HCT116 (cell line): Measurements from ENCODE around the gene NEB. TPM values are rescaled to one million over a fixed set of nuclear protein-coding genes. Genes with fewer than 3 reads are reported as not detected.
A peak's percentile ranks its signal among the peaks of the same experiment; 100 is the strongest.

ENCODE experiments used
- ATAC-seq: fragments of 200-7000 bp; cut with Tn5 transposase; 2 replicates; pipeline ENCODE4 v1.9.1; 2020; ENCODE audit warnings: mild to moderate bottlenecking, moderate library complexity
- BruUV-seq: library from RNA; stranded (reverse); fragments of 400-500 nt; replicated peaks from 2 replicates; lab custom pipeline; 2021; lab: Mats Ljungman, UMichigan
- CTCF ChIA-PET: fragments of 300-600 bp; sonication (Branson Sonifier 250); formaldehyde crosslinking; loops from one replicate; lab custom pipeline; 2021; ENCODE audit warnings: antibody characterized with exemption; lab: Charles Lee
- POLR2A ChIA-PET: fragments of 300-600, 350-600 bp; sonication (Branson Sonifier 250); formaldehyde crosslinking; loops from one replicate; lab custom pipeline; 2021; ENCODE audit warnings: antibody characterized with exemption; lab: Charles Lee
- RAD21 ChIA-PET, 2 experiments: fragments of 300-600 bp; sonication (Branson Sonifier 250); formaldehyde crosslinking; loops; one replicate each; lab custom pipeline; 2023; ENCODE audit warnings: low total read pairs in 2 of 2; ENCODE audit not compliant: uncharacterized antibody in 2 of 2, unreplicated experiment in 2 of 2, low non-redundant PET in 1 of 2; lab: Charles Lee
- DNase-seq: peaks from one replicate; pipeline ENCODE4 v3.0.0-alpha.2; 2010; ENCODE audit warnings: low read depth, low spot score
- H2AFZ ChIP-seq: fragments of 200-600 bp; shearing (Covaris generic), sonication (generic); 2 replicates; pipeline ENCODE4 v1.6.1; 2017; ENCODE audit warnings: low read depth, mixed run types, mixed read lengths, antibody characterized with exemption, low read length; ENCODE audit not compliant: poor library complexity, severe bottlenecking
- H3K27ac ChIP-seq: 2 replicates; pipeline ENCODE4 v1.5.1; 2012; ENCODE audit warnings: low read depth, low read length
- H3K27me3 ChIP-seq: fragments of 200-600 bp; sonication (generic); 2 replicates; pipeline ENCODE4 v1.6.1; 2016; ENCODE audit warnings: mixed run types, low read length, mixed read lengths; ENCODE audit not compliant: insufficient read depth
- H3K36me3 ChIP-seq, 2 experiments: fragments of 200-500 bp in 1 of 2; fragments of 200-600 bp in 1 of 2; sonication (Bioruptor generic) in 1 of 2; sonication (generic) in 1 of 2; 2 replicates each; pipeline versions ENCODE4 v1.5.1 to v1.6.1; 2014 to 2016; ENCODE audit warnings: low read length in 2 of 2, inconsistent platforms in 1 of 2, mixed read lengths in 1 of 2, mixed run types in 1 of 2; ENCODE audit not compliant: insufficient read depth in 2 of 2, control insufficient read depth in 1 of 2
- H3K4me1 ChIP-seq, 2 experiments: fragments of 200-600 bp in 1 of 2; sonication (generic) in 1 of 2; 2 replicates each; pipeline versions ENCODE4 v1.5.1 to v1.6.1; 2012 to 2017; ENCODE audit warnings: low read length in 2 of 2, inconsistent platforms in 1 of 2, mild to moderate bottlenecking in 1 of 2, mixed read lengths in 1 of 2, mixed run types in 1 of 2, moderate library complexity in 1 of 2; ENCODE audit not compliant: insufficient read depth in 2 of 2, control insufficient read depth in 1 of 2
- H3K4me2 ChIP-seq: fragments of 200-600 bp; sonication (generic); 2 replicates; pipeline ENCODE4 v1.6.1; 2017; ENCODE audit warnings: mixed run types, low read length, mixed read lengths
- H3K4me3 ChIP-seq, 2 experiments: fragments of 200-600 bp in 1 of 2; sonication (generic) in 1 of 2; replicated peaks in 1 of 2; 2 replicates each; pipeline ENCODE4 v1.5.1; 2011 to 2016; ENCODE audit warnings: low read length in 2 of 2, control low read depth in 1 of 2, low read depth in 1 of 2, mild to moderate bottlenecking in 1 of 2, mixed read lengths in 1 of 2, mixed run types in 1 of 2
- H3K79me2 ChIP-seq: fragments of 200-600 bp; sonication (generic); 2 replicates; pipeline ENCODE4 v1.6.1; 2017; ENCODE audit warnings: mild to moderate bottlenecking, mixed run types, low read length, moderate library complexity, mixed read lengths; ENCODE audit not compliant: insufficient read depth
- H3K9ac ChIP-seq: fragments of 200-600 bp; sonication (generic); 2 replicates; pipeline ENCODE4 v1.6.1; 2016; ENCODE audit warnings: low read length, mixed read lengths
- H3K9me2 ChIP-seq: fragments of 200-600 bp; sonication (generic), shearing (Covaris generic); 2 replicates; pipeline ENCODE4 v1.6.1; 2017; ENCODE audit warnings: mixed run types, mild to moderate bottlenecking, moderate library complexity; ENCODE audit not compliant: insufficient read depth
- H3K9me3 ChIP-seq, 2 experiments: fragments of 200-500 bp in 1 of 2; fragments of 200-600 bp in 1 of 2; sonication (Bioruptor generic) in 1 of 2; sonication (generic) in 1 of 2; 2 replicates each; pipeline ENCODE4 v1.6.1; 2014 to 2017; ENCODE audit warnings: low read length in 2 of 2, mixed read lengths in 2 of 2, inconsistent platforms in 1 of 2, low read depth in 1 of 2, mild to moderate bottlenecking in 1 of 2, mixed run types in 1 of 2, moderate library complexity in 1 of 2; ENCODE audit not compliant: control insufficient read depth in 1 of 2, insufficient read depth in 1 of 2
- H4K20me1 ChIP-seq: fragments of 200-600 bp; sonication (generic), shearing (Covaris generic); 2 replicates; pipeline ENCODE4 v1.6.1; 2017; ENCODE audit warnings: mixed run types, mild to moderate bottlenecking, moderate library complexity; ENCODE audit not compliant: insufficient read depth
- CEBPB ChIP-seq: IDR thresholded peaks from 2 replicates; pipeline ENCODE4 v1.6.1; 2012; ENCODE audit warnings: low read depth
- ZFX ChIP-seq: fragments of 450-650 bp; IDR thresholded peaks from 2 replicates; pipeline ENCODE4 v1.6.1; 2017
- intact Hi-C: fragments of 100-400 bp; cut with micrococcal nuclease; formaldehyde crosslinking; loops from 2 replicates; pipeline ENCODE4 v1.10.0; 2022
- total RNA-seq: library from RNA; stranded (reverse); gene quantifications from one replicate; pipeline ENCODE4 v1.2.1, GENCODE V29; 2021; ENCODE audit not compliant: unreplicated experiment
- TF ChIP-seq, protein P1 (sequence below), 3 experiments: fragments of 200-600 bp in 1 of 3; sonication (generic) in 1 of 3; IDR thresholded peaks in 2 of 3; conservative IDR thresholded peaks in 1 of 3; 2 replicates each; pipeline ENCODE4 v1.5.1; 2012 to 2017; ENCODE audit warnings: low read depth in 2 of 3, low read length in 2 of 3, antibody characterized with exemption in 1 of 3, borderline replicate concordance in 1 of 3, control low read depth in 1 of 3, mild to moderate bottlenecking in 1 of 3, mixed read lengths in 1 of 3, mixed run types in 1 of 3, moderate library complexity in 1 of 3; ENCODE audit not compliant: insufficient read depth in 1 of 3
- TF ChIP-seq, protein P2 (sequence below): IDR thresholded peaks from 2 replicates; pipeline ENCODE4 v1.6.1; 2012
- TF ChIP-seq, protein P3 (sequence below): IDR thresholded peaks from 2 replicates; pipeline ENCODE4 v1.6.1; 2011; ENCODE audit warnings: mild to moderate bottlenecking, low read length, moderate library complexity; ENCODE audit not compliant: insufficient replicate concordance; ENCODE audit errors: extremely low read depth

Gene NEB
- total RNA-seq, 1 experiment from 2014 or later = 0.34 TPM

DNA sequence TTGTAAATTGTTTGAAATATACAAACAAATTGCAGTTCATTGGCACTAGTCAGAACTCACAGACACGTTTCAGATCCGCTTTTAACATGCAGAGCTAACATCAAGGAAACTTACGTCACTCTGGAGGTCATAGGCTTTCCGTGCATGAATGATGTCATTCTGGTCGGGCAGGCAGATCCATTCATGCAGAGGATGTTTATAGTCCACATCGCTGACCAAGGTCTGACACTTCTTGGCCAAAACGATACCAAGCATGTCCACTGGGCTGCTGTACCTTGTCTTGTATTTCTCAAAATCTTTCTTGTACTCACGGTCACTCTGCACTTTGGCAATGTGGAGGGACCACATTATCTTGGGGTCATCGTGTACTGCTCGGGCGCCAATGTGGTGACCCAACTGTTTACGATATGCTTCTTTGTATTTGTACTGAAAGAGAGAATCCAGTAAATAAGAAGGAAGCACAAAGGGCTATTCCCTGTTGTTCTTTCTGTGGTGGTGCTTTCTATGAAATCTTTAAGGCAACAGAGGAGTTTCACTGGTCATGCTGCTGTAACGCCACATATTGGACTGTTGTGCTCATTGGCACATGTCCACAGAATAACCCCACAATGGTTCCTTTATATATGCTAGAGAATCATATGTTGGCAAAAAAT is 114.8 kb downstream of the NEB start:
- Histone ChIP-seq H4K20me1 (no peaks in the 10 kb centered on the region), H3K79me2 (no peaks in the 10 kb centered on the region), H2AFZ (no peak overlapping the region), H3K27ac (no peak overlapping the region), H3K4me1 (no peaks in the 10 kb centered on the region), H3K36me3 (no peaks in the 10 kb centered on the region), H3K9ac (no peak overlapping the region), H3K9me2 (no peaks in the 10 kb centered on the region), H3K4me3 (no peak overlapping the region), H3K4me2 (no peak overlapping the region), H3K9me3 (no peaks in the 10 kb centered on the region), H3K27me3 (no peaks in the 10 kb centered on the region)
- intact Hi-C loops = no loop called here
- DNase-seq (no peak), ATAC-seq (no peak)
- RAD21 ChIA-PET = no interaction called here
- POLR2A ChIA-PET = no interaction called here
- no TSS peak for BruUV-seq
- CTCF ChIA-PET = no interaction called here
- TF ChIP-seq, protein P1, sequence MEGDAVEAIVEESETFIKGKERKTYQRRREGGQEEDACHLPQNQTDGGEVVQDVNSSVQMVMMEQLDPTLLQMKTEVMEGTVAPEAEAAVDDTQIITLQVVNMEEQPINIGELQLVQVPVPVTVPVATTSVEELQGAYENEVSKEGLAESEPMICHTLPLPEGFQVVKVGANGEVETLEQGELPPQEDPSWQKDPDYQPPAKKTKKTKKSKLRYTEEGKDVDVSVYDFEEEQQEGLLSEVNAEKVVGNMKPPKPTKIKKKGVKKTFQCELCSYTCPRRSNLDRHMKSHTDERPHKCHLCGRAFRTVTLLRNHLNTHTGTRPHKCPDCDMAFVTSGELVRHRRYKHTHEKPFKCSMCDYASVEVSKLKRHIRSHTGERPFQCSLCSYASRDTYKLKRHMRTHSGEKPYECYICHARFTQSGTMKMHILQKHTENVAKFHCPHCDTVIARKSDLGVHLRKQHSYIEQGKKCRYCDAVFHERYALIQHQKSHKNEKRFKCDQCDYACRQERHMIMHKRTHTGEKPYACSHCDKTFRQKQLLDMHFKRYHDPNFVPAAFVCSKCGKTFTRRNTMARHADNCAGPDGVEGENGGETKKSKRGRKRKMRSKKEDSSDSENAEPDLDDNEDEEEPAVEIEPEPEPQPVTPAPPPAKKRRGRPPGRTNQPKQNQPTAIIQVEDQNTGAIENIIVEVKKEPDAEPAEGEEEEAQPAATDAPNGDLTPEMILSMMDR (IDR thresholded peaks at IDR 0.05 in 2 of 3, conservative IDR thresholded peaks at IDR 0.05 in 1 of 3; ENCODE audit: borderline replicate concordance in 1 of 3, insufficient read depth in 1 of 3, low read depth in 2 of 3, low read length in 2 of 3) = 0 out of 6 replicates have a peak, but pooled peaks of 1 of the 3 experiments have one; percentile 13
- no peak for TF ChIP-seq CEBPB

DNA sequence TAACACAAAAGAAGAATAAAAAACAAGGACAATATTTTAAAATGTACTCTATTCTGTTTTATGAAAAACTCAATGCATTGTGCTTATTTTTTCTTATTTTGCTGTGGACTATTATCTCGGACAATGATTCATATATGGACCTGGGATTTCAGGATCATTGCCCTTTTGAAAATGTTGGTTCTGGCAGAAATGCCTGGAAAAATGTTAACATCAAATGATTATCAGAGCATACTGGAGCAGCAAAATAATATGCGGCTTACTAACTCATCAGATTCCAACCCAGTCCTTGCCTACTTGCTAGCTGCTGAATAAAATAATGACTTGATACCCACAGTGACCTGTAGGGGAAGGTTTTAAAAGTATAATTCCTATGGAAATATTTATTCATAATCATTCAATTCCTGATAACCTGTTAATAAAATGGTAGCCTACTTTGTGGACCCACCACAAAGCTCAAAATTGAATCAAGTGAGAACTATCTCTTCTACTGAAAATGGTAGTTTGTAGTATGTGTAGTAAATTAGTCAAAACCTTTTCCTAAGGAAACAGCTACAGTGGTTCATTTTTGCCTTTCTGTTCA is 117.4 kb downstream of the NEB start:
- intact Hi-C loops = no loop called here
- Histone ChIP-seq H3K9me3 (no peaks in the 10 kb centered on the region), H3K9me2 (no peaks in the 10 kb centered on the region), H3K27me3 (no peaks in the 10 kb centered on the region), H3K9ac (no peak overlapping the region), H2AFZ (no peak overlapping the region), H3K4me1 (no peaks in the 10 kb centered on the region)
- CTCF ChIA-PET = no interaction called here
- TF ChIP-seq, protein P2, sequence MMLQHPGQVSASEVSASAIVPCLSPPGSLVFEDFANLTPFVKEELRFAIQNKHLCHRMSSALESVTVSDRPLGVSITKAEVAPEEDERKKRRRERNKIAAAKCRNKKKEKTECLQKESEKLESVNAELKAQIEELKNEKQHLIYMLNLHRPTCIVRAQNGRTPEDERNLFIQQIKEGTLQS = no peak
- TF ChIP-seq, protein P1 (IDR thresholded peaks at IDR 0.05 in 2 of 3, conservative IDR thresholded peaks at IDR 0.05 in 1 of 3; ENCODE audit: borderline replicate concordance in 1 of 3, insufficient read depth in 1 of 3, low read depth in 2 of 3, low read length in 2 of 3) = peak in 1 of 3 experiments; percentile 40; a peak in 2 of 6 replicates
- TF ChIP-seq, protein P3, sequence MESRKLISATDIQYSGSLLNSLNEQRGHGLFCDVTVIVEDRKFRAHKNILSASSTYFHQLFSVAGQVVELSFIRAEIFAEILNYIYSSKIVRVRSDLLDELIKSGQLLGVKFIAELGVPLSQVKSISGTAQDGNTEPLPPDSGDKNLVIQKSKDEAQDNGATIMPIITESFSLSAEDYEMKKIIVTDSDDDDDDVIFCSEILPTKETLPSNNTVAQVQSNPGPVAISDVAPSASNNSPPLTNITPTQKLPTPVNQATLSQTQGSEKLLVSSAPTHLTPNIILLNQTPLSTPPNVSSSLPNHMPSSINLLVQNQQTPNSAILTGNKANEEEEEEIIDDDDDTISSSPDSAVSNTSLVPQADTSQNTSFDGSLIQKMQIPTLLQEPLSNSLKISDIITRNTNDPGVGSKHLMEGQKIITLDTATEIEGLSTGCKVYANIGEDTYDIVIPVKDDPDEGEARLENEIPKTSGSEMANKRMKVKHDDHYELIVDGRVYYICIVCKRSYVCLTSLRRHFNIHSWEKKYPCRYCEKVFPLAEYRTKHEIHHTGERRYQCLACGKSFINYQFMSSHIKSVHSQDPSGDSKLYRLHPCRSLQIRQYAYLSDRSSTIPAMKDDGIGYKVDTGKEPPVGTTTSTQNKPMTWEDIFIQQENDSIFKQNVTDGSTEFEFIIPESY = no peak
- TF ChIP-seq ZFX = no peak
- TF ChIP-seq, all 23 proteins: peak for 1
- POLR2A ChIA-PET = no interaction called here
- Histone ChIP-seq H3K79me2 (no peaks in the 10 kb centered on the region), H3K4me2 (no peak overlapping the region), H3K4me3 (no peak overlapping the region), H3K27ac (no peak overlapping the region), H4K20me1 (no peaks in the 10 kb centered on the region), H3K36me3 (no peaks in the 10 kb centered on the region)
- DNase-seq (no peak), ATAC-seq (peak; percentile 47; the same call in 1 of the 2 replicates)
- no TSS peak for BruUV-seq
- RAD21 ChIA-PET = no interaction called here
